Gastrocnemius medialis (tissue), 4 donors: ENCODE data around the gene SLC24A1.

Experiments used
- CTCF ChIP-seq, 5 experiments: fragments of 450-650 bp in 3 of 5; fragments of 200-600 bp in 2 of 5; sonication (generic) in 2 of 5; IDR thresholded peaks in 4 of 5; conservative IDR thresholded peaks in 1 of 5; 1 replicate in 4 of 5; 2 replicates in 1 of 5; pipeline ENCODE4 v1.5.1; 2016 to 2019; ENCODE audit warnings: antibody characterized with exemption in 5 of 5, mild to moderate bottlenecking in 3 of 5, moderate library complexity in 3 of 5
- POLR2A ChIP-seq, 2 donors: fragments of 450-650 bp; IDR thresholded peaks; one replicate each; pipeline ENCODE4 v1.6.1; 2017; ENCODE audit warnings: antibody characterized with exemption in 2 of 2, mild to moderate bottlenecking in 2 of 2, moderate library complexity in 2 of 2

GRCh38 chr15:65655026-65655425, 33.3 kb downstream of the SLC24A1 start:
- TF ChIP-seq POLR2A (IDR thresholded peaks at IDR 0.05) = no peak
- TF ChIP-seq CTCF (IDR thresholded peaks at IDR 0.05 in 4 of 5, conservative IDR thresholded peaks at IDR 0.05 in 1 of 5) = no peak
